ENCODE data around the gene VEZT. TPM values are rescaled to one million over a fixed set of nuclear protein-coding genes. Genes with fewer than 3 reads are reported as not detected.
"Not testable (repeated sequence)": the region's sequence is repeated elsewhere in the genome, so short reads cannot be mapped to it uniquely, and the experiment has no call there.

VEZT gene
- total RNA-seq, 1 donor from 2014 or later, result 89.9 TPM

- peaks cover 30% of the 10 kb centered on the region for H3K36me3 Mint-ChIP-seq (ENCODE audit: low read depth, unreplicated experiment)
- DNase-seq (ENCODE audit: low spot score), result no peak
- peak overlapping the region; percentile 1 for H3K27ac Mint-ChIP-seq (ENCODE audit: unreplicated experiment)
- H3K9me3 Mint-ChIP-seq (ENCODE audit: unreplicated experiment), result no peaks in the 10 kb centered on the region
- peaks cover 4% of the 10 kb centered on the region for H3K27me3 Mint-ChIP-seq (ENCODE audit: unreplicated experiment)
- TF ChIP-seq CTCF (IDR thresholded peaks at IDR 0.05; ENCODE audit: unreplicated experiment), result no peak
- no peak overlapping the region for H3K4me3 Mint-ChIP-seq (ENCODE audit: unreplicated experiment)
- H3K4me1 Mint-ChIP-seq (ENCODE audit: unreplicated experiment), result peaks cover 4% of the 10 kb centered on the region
These were observed 19.7 kb downstream of the VEZT start for GRCh38 chr12:95237315-95237714.

- TF ChIP-seq CTCF (IDR thresholded peaks at IDR 0.05; ENCODE audit: unreplicated experiment), result no peak
- H3K27me3 Mint-ChIP-seq (ENCODE audit: unreplicated experiment), result peaks cover 4% of the 10 kb centered on the region
- peaks cover 31% of the 10 kb centered on the region for H3K36me3 Mint-ChIP-seq (ENCODE audit: low read depth, unreplicated experiment)
- no peak overlapping the region for H3K4me3 Mint-ChIP-seq (ENCODE audit: unreplicated experiment)
- no peak overlapping the region for H3K27ac Mint-ChIP-seq (ENCODE audit: unreplicated experiment)
- DNase-seq (ENCODE audit: low spot score), result no peak
- H3K9me3 Mint-ChIP-seq (ENCODE audit: unreplicated experiment), result no peaks in the 10 kb centered on the region
- peaks cover 4% of the 10 kb centered on the region for H3K4me1 Mint-ChIP-seq (ENCODE audit: unreplicated experiment)
These were observed 20.5 kb downstream of the VEZT start for GRCh38 chr12:95238150-95238549.

GRCh38 chr12:95239216-95239615 lies 21.6 kb downstream of the VEZT start:
- DNase-seq (ENCODE audit: low spot score), result no peak
- no peak for TF ChIP-seq CTCF (IDR thresholded peaks at IDR 0.05; ENCODE audit: unreplicated experiment)
- H3K4me1 Mint-ChIP-seq (ENCODE audit: unreplicated experiment), result peaks cover 4% of the 10 kb centered on the region
- no peaks in the 10 kb centered on the region for H3K9me3 Mint-ChIP-seq (ENCODE audit: unreplicated experiment)
- peaks cover 40% of the 10 kb centered on the region for H3K36me3 Mint-ChIP-seq (ENCODE audit: low read depth, unreplicated experiment)
- peaks cover 4% of the 10 kb centered on the region for H3K27me3 Mint-ChIP-seq (ENCODE audit: unreplicated experiment)
- no peak overlapping the region for H3K27ac Mint-ChIP-seq (ENCODE audit: unreplicated experiment)
- H3K4me3 Mint-ChIP-seq (ENCODE audit: unreplicated experiment), result no peak overlapping the region

GRCh38 chr12:95239835-95240234 lies 22.2 kb downstream of the VEZT start:
- not testable (repeated sequence) for H3K27ac Mint-ChIP-seq (ENCODE audit: unreplicated experiment); H3K4me3 Mint-ChIP-seq (ENCODE audit: unreplicated experiment); H3K9me3 Mint-ChIP-seq (ENCODE audit: unreplicated experiment); DNase-seq (ENCODE audit: low spot score); H3K4me1 Mint-ChIP-seq (ENCODE audit: unreplicated experiment); H3K27me3 Mint-ChIP-seq (ENCODE audit: unreplicated experiment)
- H3K36me3 Mint-ChIP-seq (ENCODE audit: low read depth, unreplicated experiment), result peaks cover 37% of the 10 kb centered on the region

- peaks cover 4% of the 10 kb centered on the region for H3K4me1 Mint-ChIP-seq (ENCODE audit: unreplicated experiment)
- H3K27me3 Mint-ChIP-seq (ENCODE audit: unreplicated experiment), result peaks cover 5% of the 10 kb centered on the region
- TF ChIP-seq CTCF (IDR thresholded peaks at IDR 0.05; ENCODE audit: unreplicated experiment), result no peak
- H3K27ac Mint-ChIP-seq (ENCODE audit: unreplicated experiment), result no peak overlapping the region
- peaks cover 37% of the 10 kb centered on the region for H3K36me3 Mint-ChIP-seq (ENCODE audit: low read depth, unreplicated experiment)
- H3K9me3 Mint-ChIP-seq (ENCODE audit: unreplicated experiment), result no peaks in the 10 kb centered on the region
- no peak overlapping the region for H3K4me3 Mint-ChIP-seq (ENCODE audit: unreplicated experiment)
- DNase-seq (ENCODE audit: low spot score), result no peak
These were observed 22.9 kb downstream of the VEZT start for GRCh38 chr12:95240556-95240955.

GRCh38 chr12:95241138-95241537 lies 23.5 kb downstream of the VEZT start:
- H3K4me1 Mint-ChIP-seq (ENCODE audit: unreplicated experiment), result not testable (repeated sequence)

More at GRCh38 chr12:95241138-95241537, 23.5 kb downstream of the VEZT start:
- H3K36me3 Mint-ChIP-seq (ENCODE audit: low read depth, unreplicated experiment), result peaks cover 36% of the 10 kb centered on the region
- not testable (repeated sequence) for H3K9me3 Mint-ChIP-seq (ENCODE audit: unreplicated experiment); H3K27me3 Mint-ChIP-seq (ENCODE audit: unreplicated experiment); H3K4me3 Mint-ChIP-seq (ENCODE audit: unreplicated experiment); DNase-seq (ENCODE audit: low spot score); H3K27ac Mint-ChIP-seq (ENCODE audit: unreplicated experiment)

Measured in endothelial cell (in vitro differentiated cells).